IMR-90 (cell line): ENCODE results near the gene NPHP4. TPM values are rescaled to one million over a fixed set of nuclear protein-coding genes. Genes with fewer than 3 reads are reported as not detected.

Experiments used
- ATAC-seq: fragments of 200-7000 bp; cut with Tn5 transposase; 2 replicates; pipeline ENCODE4 v1.9.1; 2020; ENCODE audit warnings: low read depth, mild to moderate bottlenecking, moderate library complexity
- BruUV-seq: library from RNA; stranded (reverse); fragments of 400-500 nt; replicated peaks from 2 replicates; lab custom pipeline; 2021; lab: Mats Ljungman, UMichigan
- CTCF ChIA-PET: fragments of 300-600 bp; formaldehyde crosslinking; extraction: SDS; loops from one replicate; lab custom pipeline; 2021; ENCODE audit warnings: antibody characterized with exemption; lab: Yijun Ruan, JAX
- POLR2A ChIA-PET: fragments of 300-600 bp; sonication (Branson Sonifier 250); formaldehyde crosslinking; loops from one replicate; lab custom pipeline; 2022; ENCODE audit warnings: antibody characterized with exemption; ENCODE audit not compliant: unreplicated experiment; lab: Charles Lee
- DNase-seq: peaks from one replicate; pipeline ENCODE4 v3.0.0; 2013
- H2AFZ ChIP-seq: replicated peaks from 2 replicates; pipeline ENCODE3; 2013; ENCODE audit warnings: low read length, mild to moderate bottlenecking; ENCODE audit not compliant: poor library complexity
- H2AK5ac ChIP-seq: 2 replicates; pipeline ENCODE4 v1.6.1; 2013; ENCODE audit warnings: low read depth, low read length, inconsistent platforms
- H2AK9ac ChIP-seq: replicated peaks from 2 replicates; pipeline ENCODE3; 2013; ENCODE audit warnings: mild to moderate bottlenecking, low read depth, low read length, moderate library complexity; ENCODE audit not compliant: poor library complexity
- H2BK120ac ChIP-seq: 2 replicates; pipeline ENCODE4 v1.6.1; 2013; ENCODE audit warnings: low read depth, low read length, inconsistent platforms
- H2BK15ac ChIP-seq: 3 replicates; pipeline ENCODE4 v1.6.1; 2013; ENCODE audit warnings: low read depth, low read length, inconsistent platforms
- H2BK20ac ChIP-seq: 2 replicates; pipeline ENCODE4 v1.6.1; 2013; ENCODE audit warnings: low read depth, mild to moderate bottlenecking, inconsistent platforms, low read length, moderate library complexity
- H2BK5ac ChIP-seq: 2 replicates; pipeline ENCODE4 v1.6.1; 2013; ENCODE audit warnings: mild to moderate bottlenecking, low read depth, low read length, inconsistent platforms; ENCODE audit not compliant: poor library complexity, severe bottlenecking
- H3K14ac ChIP-seq: replicated peaks from 2 replicates; pipeline ENCODE4 v1.6.1; 2013; ENCODE audit warnings: low read depth, low read length, inconsistent platforms
- H3K18ac ChIP-seq: 2 replicates; pipeline ENCODE4 v1.6.1; 2013; ENCODE audit warnings: low read depth, low read length, control low read depth
- H3K23ac ChIP-seq: 2 replicates; pipeline ENCODE4 v1.6.1; 2013; ENCODE audit warnings: low read depth, low read length, inconsistent platforms
- H3K27ac ChIP-seq: 2 replicates; pipeline ENCODE4 v1.5.1; 2013; ENCODE audit warnings: mild to moderate bottlenecking, control low read depth, low read length; ENCODE audit not compliant: insufficient read depth
- H3K27me3 ChIP-seq: 2 replicates; pipeline ENCODE4 v1.6.1; 2013; ENCODE audit warnings: low read length; ENCODE audit not compliant: control insufficient read depth, insufficient read depth
- H3K36me3 ChIP-seq: 2 replicates; pipeline ENCODE4 v1.6.1; 2013; ENCODE audit warnings: low read length, mixed read lengths; ENCODE audit not compliant: control insufficient read depth, insufficient read depth
- H3K4ac ChIP-seq: 2 replicates; pipeline ENCODE4 v1.6.1; 2013; ENCODE audit warnings: low read depth, low read length, inconsistent platforms
- H3K4me1 ChIP-seq: 2 replicates; pipeline ENCODE4 v1.6.1; 2013; ENCODE audit warnings: low read length, mixed read lengths; ENCODE audit not compliant: control insufficient read depth, insufficient read depth
- H3K4me2 ChIP-seq: 2 replicates; pipeline ENCODE4 v1.6.1; 2013; ENCODE audit warnings: low read depth, mild to moderate bottlenecking, control low read depth, low read length, moderate library complexity
- H3K4me3 ChIP-seq: 2 replicates; pipeline ENCODE4 v1.5.1; 2013; ENCODE audit warnings: low read depth, mild to moderate bottlenecking, control low read depth, low read length, moderate library complexity; ENCODE audit not compliant: insufficient read depth
- H3K56ac ChIP-seq: 2 replicates; pipeline ENCODE4 v1.6.1; 2013; ENCODE audit warnings: low read length, inconsistent platforms; ENCODE audit not compliant: insufficient read depth; ENCODE audit errors: extremely low read depth
- H3K79me1 ChIP-seq, 2 experiments: 2 replicates each; pipeline ENCODE4 v1.6.1; 2013; ENCODE audit warnings: low read length in 2 of 2, inconsistent platforms in 1 of 2, low read depth in 1 of 2
- H3K9ac ChIP-seq: 2 replicates; pipeline ENCODE4 v1.6.1; 2013; ENCODE audit warnings: low read depth, low read length, control low read depth
- H3K9me1 ChIP-seq: 2 replicates; pipeline ENCODE4 v1.6.1; 2013; ENCODE audit warnings: low read length, inconsistent platforms; ENCODE audit not compliant: insufficient read depth
- H3K9me3 ChIP-seq: 2 replicates; pipeline ENCODE4 v1.6.1; 2013; ENCODE audit warnings: low read length; ENCODE audit not compliant: control insufficient read depth, insufficient read depth
- H4K20me1 ChIP-seq: 2 replicates; pipeline ENCODE4 v1.6.1; 2013; ENCODE audit warnings: low read length, inconsistent platforms; ENCODE audit not compliant: insufficient read depth
- H4K5ac ChIP-seq: 2 replicates; pipeline ENCODE4 v1.6.1; 2013; ENCODE audit warnings: mild to moderate bottlenecking, low read depth, low read length, control low read depth
- H4K8ac ChIP-seq, 2 experiments: 2 replicates each; pipeline ENCODE4 v1.6.1; 2013; ENCODE audit warnings: low read depth in 2 of 2, low read length in 2 of 2, control low read depth in 1 of 2, inconsistent platforms in 1 of 2
- H4K91ac ChIP-seq: 2 replicates; pipeline ENCODE4 v1.6.1; 2013; ENCODE audit warnings: low read depth, low read length, inconsistent platforms; ENCODE audit not compliant: insufficient read depth
- BHLHE40 ChIP-seq: fragments of 150-350 bp; IDR thresholded peaks from 2 replicates; pipeline ENCODE4 v1.6.1; 2016; ENCODE audit warnings: mild to moderate bottlenecking, low read depth, low read length
- CEBPB ChIP-seq: IDR thresholded peaks from 2 replicates; pipeline ENCODE4 v1.6.1; 2012; ENCODE audit warnings: low read depth, low read length, improper control_type of control experiment
- CHD1 ChIP-seq: IDR thresholded peaks from 2 replicates; pipeline ENCODE4 v1.6.1; 2012; ENCODE audit warnings: low read depth, low read length, improper control_type of control experiment
- CTCF ChIP-seq: conservative IDR thresholded peaks from 2 replicates; pipeline ENCODE4 v1.5.1; 2012; ENCODE audit warnings: mild to moderate bottlenecking, low read depth, low read length, improper control_type of control experiment
- ELK1 ChIP-seq: fragments of 150-350 bp; IDR thresholded peaks from 2 replicates; pipeline ENCODE4 v1.6.1; 2016; ENCODE audit warnings: low read depth, mild to moderate bottlenecking, low read length, moderate library complexity, borderline replicate concordance
- FOS ChIP-seq: fragments of 150-350 bp; IDR thresholded peaks from 2 replicates; pipeline ENCODE4 v1.6.1; 2016; ENCODE audit warnings: low read depth, low read length
- MAZ ChIP-seq: IDR thresholded peaks from 2 replicates; pipeline ENCODE4 v1.6.1; 2012; ENCODE audit warnings: low read depth, mild to moderate bottlenecking, low read length, improper control_type of control experiment, moderate library complexity, borderline replicate concordance
- MXI1 ChIP-seq: IDR thresholded peaks from 2 replicates; pipeline ENCODE4 v1.6.1; 2012; ENCODE audit warnings: low read depth, mild to moderate bottlenecking, low read length, moderate library complexity, borderline replicate concordance
- NFE2L2 ChIP-seq: fragments of 150-350 bp; IDR thresholded peaks from 2 replicates; pipeline ENCODE4 v1.6.1; 2016; ENCODE audit warnings: low read depth, mild to moderate bottlenecking, low read length
- POLR2A ChIP-seq: IDR thresholded peaks from 2 replicates; pipeline ENCODE4 v1.6.1; 2012; ENCODE audit warnings: mild to moderate bottlenecking, low read depth, low read length
- RAD21 ChIP-seq: IDR thresholded peaks from 2 replicates; pipeline ENCODE4 v1.6.1; 2012; ENCODE audit warnings: low read length, improper control_type of control experiment
- RCOR1 ChIP-seq: IDR thresholded peaks from 2 replicates; pipeline ENCODE4 v1.6.1; 2012; ENCODE audit warnings: mild to moderate bottlenecking, low read length, improper control_type of control experiment; ENCODE audit not compliant: insufficient replicate concordance
- RFX5 ChIP-seq: IDR thresholded peaks from 2 replicates; pipeline ENCODE4 v1.8.0; 2012; ENCODE audit warnings: low read depth, mild to moderate bottlenecking, low read length, moderate library complexity
- SMC3 ChIP-seq: fragments of 150-350 bp; IDR thresholded peaks from 2 replicates; pipeline ENCODE4 v1.6.1; 2016; ENCODE audit warnings: low read depth, mild to moderate bottlenecking, antibody characterized with exemption, low read length, moderate library complexity
- USF2 ChIP-seq: fragments of 150-350 bp; IDR thresholded peaks from 2 replicates; pipeline ENCODE4 v1.6.1; 2017; ENCODE audit warnings: mild to moderate bottlenecking, antibody characterized with exemption, low read length, low read depth
- WGBS, 2 experiments: methylation state at CpG; one replicate each; pipeline versions ENCODE4 v1.1.5 to v1.1.7; 2013; ENCODE audit warnings: missing lambda C conversion rate in 2 of 2; ENCODE audit not compliant: insufficient read length in 1 of 2; ENCODE audit errors: extremely low coverage in 2 of 2; 5-methylcytosine and 5-hydroxymethylcytosine counted together
- dilution Hi-C: fragments of 300-500 bp; cut with HindIII; formaldehyde crosslinking; loops from one replicate; pipeline ENCODE4 v1.14.3; 2018; ENCODE audit warnings: low sequenced_read_pairs; ENCODE audit not compliant: unreplicated experiment
- in situ Hi-C: fragments of 300-500 bp; cut with MboI; formaldehyde crosslinking; loops from 3 replicates; pipeline ENCODE4 v1.14.3; 2019; ENCODE audit warnings: low sequenced_read_pairs, inconsistent platforms, mixed read lengths
- intact Hi-C: fragments of 100-400 bp; cut with micrococcal nuclease; formaldehyde crosslinking; loops from 2 replicates; pipeline ENCODE4 v1.10.0; 2022
- polyA plus RNA-seq, 3 experiments: library from polyadenylated mRNA; depleted of rRNA; stranded (reverse); fragments of >200 nt; gene quantifications; 2 replicates each; pipeline ENCODE4 v1.2.3, GENCODE V29; 2012; ENCODE audit warnings: low replicate concordance in 1 of 3
- total RNA-seq: library from RNA; depleted of rRNA; stranded (reverse); fragments of >200 nt; gene quantifications from 2 replicates; pipeline ENCODE4 v1.2.3, GENCODE V29; 2012

The NPHP4 gene
- total and polyA plus RNA-seq, 2 of the 4 experiments (the other 2 are of a cell fraction), result 2.0 to 5.5 TPM

GRCh38 chr1:5978452-5978851 is 13.8 kb downstream of the NPHP4 start:
- Histone ChIP-seq H4K91ac (no peak overlapping the region), H3K4me2 (no peak overlapping the region), H3K23ac (no peak overlapping the region), H3K18ac (no peak overlapping the region), H2AFZ (no peak overlapping the region), H3K79me1 (peaks cover 0 to 3% of the 10 kb centered on the region in 2 experiments; a peak in 2 of 4 replicates), H2BK5ac (no peak overlapping the region), H3K27ac (no peak overlapping the region), H2BK20ac (no peak overlapping the region), H2AK5ac (no peak overlapping the region), H3K14ac (no peak overlapping the region), H3K4ac (no peak overlapping the region), H3K9me3 (no peaks in the 10 kb centered on the region), H3K9me1 (peaks cover 6% of the 10 kb centered on the region), H3K9ac (no peak overlapping the region), H3K4me1 (peaks cover 2% of the 10 kb centered on the region), H2AK9ac (no peak overlapping the region), H2BK120ac (no peak overlapping the region), H3K36me3 (no peaks in the 10 kb centered on the region), H3K56ac (no peak overlapping the region), H4K5ac (no peak overlapping the region), H3K27me3 (no peaks in the 10 kb centered on the region), H4K8ac (no peak overlapping the region), H3K4me3 (no peak overlapping the region), H2BK15ac (no peak overlapping the region), H4K20me1 (no peaks in the 10 kb centered on the region)
- intact Hi-C loops (no loop called here), in situ Hi-C loops (loop anchor here (5.0 kb wide), 1 partner anchor 471 kb away; no protein-coding TSS in a partner anchor), dilution Hi-C loops (no loop called here)
- peak; percentile 6 for DNase-seq
- no peak for ATAC-seq
- no TSS peak for BruUV-seq
- CTCF ChIA-PET, result no interaction called here
- 65% methylated on average over 2 of the region's 7 CpGs; no CpG with 5 or more reads in 1 of the 2 experiments for WGBS, 2 experiments
- POLR2A ChIA-PET, result no interaction called here
- TF ChIP-seq CEBPB (no peak), RFX5 (no peak), ELK1 (no peak), BHLHE40 (no peak), MXI1 (no peak), NFE2L2 (no peak), SMC3 (no peak), CHD1 (no peak), CTCF (no peak), FOS (no peak), POLR2A (no peak), RCOR1 (no peak), USF2 (no peak), RAD21 (no peak), MAZ (no peak)
